ENCODE data around the gene CDS2.

The CDS2 gene

GRCh38 chr20:5212907-5213487, 86.2 kb downstream of the CDS2 start:
- no peak for DNase-seq (ENCODE audit: low spot score)

- DNase-seq (ENCODE audit: low spot score): no peak
Observed at GRCh38 chr20:5214826-5215225, 88.0 kb downstream of the CDS2 start.

DNA sequence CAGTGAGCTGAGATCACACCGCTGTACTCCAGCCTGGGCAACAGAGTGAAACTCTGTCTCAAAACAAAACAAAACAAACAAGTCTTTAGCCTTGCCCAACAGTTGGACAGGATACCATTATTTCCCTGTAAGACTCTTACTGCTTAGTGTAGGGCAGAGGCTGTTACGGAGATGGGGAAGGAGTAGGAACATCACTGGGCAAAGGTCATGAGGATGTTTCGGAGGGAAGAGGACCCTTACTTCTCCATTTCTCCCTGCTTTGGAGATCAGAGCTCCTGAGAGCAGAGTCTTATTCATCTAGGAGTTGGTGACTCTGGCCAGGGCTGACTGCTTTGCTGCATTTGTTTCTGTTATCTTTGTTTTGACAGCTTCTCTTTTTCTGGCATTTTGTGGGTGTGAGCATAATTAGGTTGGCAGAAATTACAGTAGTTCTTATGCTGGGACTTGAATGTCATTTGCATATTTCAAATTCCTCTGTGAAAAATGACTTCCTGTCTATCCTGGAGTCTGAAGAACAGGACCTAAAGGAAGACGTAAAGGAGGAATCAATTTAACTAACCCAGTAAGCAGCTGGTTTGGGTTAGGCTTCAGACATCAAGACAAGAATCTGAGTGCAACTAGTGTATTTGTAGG, 89.0 kb downstream of the CDS2 start:
- no peak for DNase-seq (ENCODE audit: low spot score)

- no peak for DNase-seq (ENCODE audit: low spot score)
Observed at GRCh38 chr20:5216663-5217062, 89.9 kb downstream of the CDS2 start.

DNA sequence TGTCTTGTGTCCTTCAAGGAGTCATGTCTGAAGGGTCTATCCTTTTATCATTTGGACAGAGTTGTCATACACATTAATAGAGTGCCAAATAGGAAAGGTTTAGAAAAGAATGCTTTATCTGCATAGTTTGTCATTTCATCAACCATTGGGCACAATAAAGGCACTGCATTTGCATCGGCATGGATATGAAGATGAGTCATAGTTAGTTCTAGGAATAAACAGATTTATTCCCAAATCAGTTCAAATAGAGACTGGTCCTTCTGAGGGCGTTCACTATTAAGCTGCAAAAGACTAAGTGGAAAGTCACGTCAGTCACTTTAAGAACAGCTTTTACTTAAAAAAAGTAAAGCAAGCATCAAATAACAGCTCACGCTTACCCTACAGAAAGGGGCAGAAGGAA, 90.8 kb downstream of the CDS2 start:
- DNase-seq (ENCODE audit: low spot score): no peak

GRCh38 chr20:5220321-5221060, 93.7 kb downstream of the CDS2 start:
- DNase-seq (ENCODE audit: low spot score): no peak

DNA sequence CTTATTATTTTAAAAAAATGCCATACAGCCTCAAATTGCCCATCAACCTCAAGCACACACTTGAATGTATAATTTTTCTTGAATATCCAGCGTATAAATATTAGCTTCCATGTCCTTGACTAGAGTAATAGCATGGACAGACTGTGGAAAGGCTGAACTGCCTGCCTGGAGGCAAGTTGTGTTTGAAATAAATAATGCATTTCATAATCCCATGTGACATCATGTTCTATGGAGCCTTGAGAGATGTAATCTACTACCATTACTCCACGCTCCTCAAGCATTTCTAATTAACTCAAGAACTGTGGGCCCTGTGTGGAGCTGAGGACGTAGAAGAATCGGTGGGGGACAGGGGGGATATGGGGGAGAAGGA, 94.2 kb downstream of the CDS2 start:
- DNase-seq (ENCODE audit: low spot score): no peak

GRCh38 chr20:5222919-5223634, 96.3 kb downstream of the CDS2 start:
- no peak for DNase-seq (ENCODE audit: low spot score)

DNA sequence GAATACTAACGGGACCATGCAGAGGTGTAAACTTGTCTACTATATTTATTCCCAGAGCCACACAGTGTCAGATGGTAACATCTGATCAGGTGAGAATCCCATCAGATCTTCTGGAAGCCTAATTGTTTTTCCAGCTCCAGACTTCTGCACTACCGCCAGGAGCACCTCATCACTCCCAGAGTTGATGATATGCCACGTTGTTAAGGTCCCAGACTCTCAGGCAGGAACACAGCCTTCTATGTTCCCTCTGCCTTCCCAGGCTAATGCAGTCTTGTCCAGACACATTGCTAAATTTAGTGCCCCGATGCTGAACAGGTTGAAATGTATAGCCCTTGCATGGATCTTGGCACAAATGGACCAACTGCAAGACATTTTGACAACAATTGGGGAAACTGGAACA, 103.7 kb downstream of the CDS2 start:
- no peak for DNase-seq (ENCODE audit: low spot score)

DNA sequence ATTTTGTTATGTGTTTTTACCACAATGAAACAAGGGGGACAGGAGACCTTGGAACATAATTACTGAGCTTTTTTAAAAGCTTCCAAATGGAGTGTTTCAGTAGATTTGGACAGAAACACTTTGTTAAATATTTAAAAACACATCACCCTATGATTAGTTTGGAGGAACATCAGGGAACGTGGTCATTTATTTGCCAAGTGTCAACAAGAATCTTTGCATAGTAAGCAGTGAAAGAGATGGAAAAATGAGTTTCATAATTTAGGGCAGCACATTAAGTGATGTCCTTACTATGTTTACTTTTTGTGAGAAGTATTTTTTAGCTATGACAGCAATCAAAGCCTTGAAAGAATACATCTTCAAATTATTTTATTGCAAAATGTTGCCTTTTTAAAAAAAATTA, 107.3 kb downstream of the CDS2 start:
- no peak for DNase-seq (ENCODE audit: low spot score)

DNA sequence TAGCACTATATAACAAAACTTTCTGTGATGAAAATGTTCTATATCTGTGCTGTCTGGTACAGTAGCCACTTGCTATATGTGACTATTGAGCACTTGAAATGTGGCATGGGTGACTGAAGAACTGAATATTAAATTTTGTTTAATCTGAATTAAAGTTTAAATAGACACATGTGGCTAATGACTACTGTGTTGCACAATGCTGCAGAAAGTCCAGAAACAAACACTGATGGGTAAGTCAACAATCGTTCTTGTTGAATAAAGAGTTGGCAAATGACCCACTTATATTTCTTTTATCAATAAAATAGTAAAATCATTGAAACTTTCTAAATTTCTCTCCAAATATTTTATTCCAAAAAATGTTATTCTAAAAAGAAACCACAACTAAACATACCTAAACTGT, 108.2 kb downstream of the CDS2 start:
- DNase-seq (ENCODE audit: low spot score): no peak

All from left forelimb (tissue), 1 donor.